Neural cell (in vitro differentiated cells): ENCODE data around the gene FOXP4. TPM values are rescaled to one million over a fixed set of nuclear protein-coding genes. Genes with fewer than 3 reads are reported as not detected.

Experiments
- H2AFZ ChIP-seq: fragments of 200-600, 300-800 bp; sonication (generic), shearing (Covaris generic); 2 replicates; pipeline ENCODE4 v1.6.0; 2014; ENCODE audit warnings: low read depth, mild to moderate bottlenecking, antibody characterized with exemption, low read length, moderate library complexity
- H3F3A ChIP-seq: fragments of 200-600 bp; shearing (Covaris generic); 2 replicates; pipeline ENCODE4 v1.6.1; 2016; ENCODE audit warnings: mild to moderate bottlenecking, moderate library complexity, mixed read lengths, antibody characterized with exemption, low read length; ENCODE audit not compliant: insufficient read depth, poor library complexity, severe bottlenecking
- H3K27ac ChIP-seq: fragments of 200-600, 300-800 bp; sonication (generic), shearing (Covaris generic); 2 replicates; pipeline ENCODE4 v1.5.1; 2014; ENCODE audit warnings: mild to moderate bottlenecking, low read length, moderate library complexity
- H3K27me3 ChIP-seq: fragments of 300-800, 200-600 bp; sonication (generic), shearing (Covaris generic); 2 replicates; pipeline ENCODE4 v1.6.0; 2014; ENCODE audit warnings: mild to moderate bottlenecking, low read depth, low read length, moderate library complexity; ENCODE audit not compliant: insufficient read depth
- H3K36me3 ChIP-seq: fragments of 300-800, 200-600 bp; sonication (generic), shearing (Covaris generic); 2 replicates; pipeline ENCODE4 v1.5.1; 2014; ENCODE audit warnings: mild to moderate bottlenecking, antibody characterized with exemption, low read length, moderate library complexity; ENCODE audit not compliant: insufficient read depth
- H3K4me2 ChIP-seq: fragments of 300-800, 200-600 bp; sonication (generic), shearing (Covaris generic); 2 replicates; pipeline ENCODE4 v1.6.0; 2014; ENCODE audit warnings: mild to moderate bottlenecking, low read length
- H3K4me3 ChIP-seq: fragments of 300-800, 200-600 bp; sonication (generic), shearing (Covaris generic); 2 replicates; pipeline ENCODE4 v1.5.1; 2014; ENCODE audit warnings: mild to moderate bottlenecking, low read length, moderate library complexity
- H3K79me2 ChIP-seq: fragments of 200-600 bp; shearing (Covaris generic); replicated peaks from 2 replicates; pipeline ENCODE4 v1.6.0; 2014; ENCODE audit warnings: mild to moderate bottlenecking, low read length, moderate library complexity; ENCODE audit not compliant: insufficient read depth
- H3K9ac ChIP-seq: fragments of 300-800, 200-600 bp; sonication (generic), shearing (Covaris generic); 2 replicates; pipeline ENCODE4 v1.6.1; 2016; ENCODE audit warnings: mild to moderate bottlenecking, low read length, mixed read lengths
- H3K9me2 ChIP-seq: fragments of 200-600 bp; shearing (Covaris generic); 2 replicates; pipeline ENCODE4 v1.6.1; 2016; ENCODE audit warnings: mild to moderate bottlenecking, low read length, mixed read lengths; ENCODE audit not compliant: insufficient read depth
- H3K9me3 ChIP-seq: fragments of 200-600, 300-800 bp; sonication (generic), shearing (Covaris generic); 2 replicates; pipeline ENCODE4 v1.6.1; 2016; ENCODE audit warnings: mild to moderate bottlenecking, mixed run types, low read length, moderate library complexity, mixed read lengths
- H4K20me1 ChIP-seq: fragments of 200-600 bp; shearing (Covaris generic); 2 replicates; pipeline ENCODE4 v1.6.1; 2016; ENCODE audit warnings: mild to moderate bottlenecking, mixed run types; ENCODE audit not compliant: insufficient read depth
- CTCF ChIP-seq: fragments of 450-650 bp; IDR thresholded peaks from 2 replicates; pipeline ENCODE4 v1.5.1; 2014; ENCODE audit warnings: antibody characterized with exemption, mild to moderate bottlenecking, moderate library complexity; ENCODE audit not compliant: poor library complexity, severe bottlenecking
- EP300 ChIP-seq: fragments of 450-650 bp; conservative IDR thresholded peaks from 2 replicates; pipeline ENCODE4 v1.6.1; 2014; ENCODE audit warnings: antibody characterized with exemption, mild to moderate bottlenecking, moderate library complexity; ENCODE audit not compliant: poor library complexity, severe bottlenecking
- EZH2 ChIP-seq: fragments of 200-600, 300-800 bp; shearing (Covaris generic), sonication (generic); IDR thresholded peaks from 2 replicates; pipeline ENCODE4 v1.6.1; 2014; ENCODE audit warnings: antibody characterized with exemption, low read length, borderline replicate concordance, mild to moderate bottlenecking; ENCODE audit not compliant: insufficient read depth, poor library complexity, severe bottlenecking
- MXI1 ChIP-seq: fragments of 450-650 bp; conservative IDR thresholded peaks from 2 replicates; pipeline ENCODE4 v1.6.1; 2014; ENCODE audit warnings: antibody characterized with exemption, mild to moderate bottlenecking; ENCODE audit not compliant: poor library complexity, severe bottlenecking
- POLR2AphosphoS5 ChIP-seq: IDR thresholded peaks from 2 replicates; pipeline ENCODE4 v1.6.1; 2012
- RAD21 ChIP-seq: fragments of 450-650 bp; conservative IDR thresholded peaks from 2 replicates; pipeline ENCODE4 v1.6.1; 2014; ENCODE audit warnings: antibody characterized with exemption, mild to moderate bottlenecking, moderate library complexity
- SMC3 ChIP-seq: fragments of 450-650 bp; conservative IDR thresholded peaks from 2 replicates; pipeline ENCODE4 v1.6.1; 2014; ENCODE audit warnings: antibody characterized with exemption, mild to moderate bottlenecking, moderate library complexity; ENCODE audit not compliant: poor library complexity
- TAF1 ChIP-seq: IDR thresholded peaks from 2 replicates; pipeline ENCODE4 v1.6.1; 2012; ENCODE audit warnings: low read depth
- polyA plus RNA-seq: library from polyadenylated mRNA; depleted of rRNA; stranded (reverse); fragments of >200 nt; gene quantifications from 2 replicates; pipeline ENCODE4 v1.2.3, GENCODE V29; 2014
- TF ChIP-seq, protein P1 (sequence below): IDR thresholded peaks from 2 replicates; pipeline ENCODE4 v1.6.1; 2012; ENCODE audit warnings: borderline replicate concordance

FOXP4 gene
- polyA plus RNA-seq, 1 donor from 2014 or later: 7.1 TPM

DNA sequence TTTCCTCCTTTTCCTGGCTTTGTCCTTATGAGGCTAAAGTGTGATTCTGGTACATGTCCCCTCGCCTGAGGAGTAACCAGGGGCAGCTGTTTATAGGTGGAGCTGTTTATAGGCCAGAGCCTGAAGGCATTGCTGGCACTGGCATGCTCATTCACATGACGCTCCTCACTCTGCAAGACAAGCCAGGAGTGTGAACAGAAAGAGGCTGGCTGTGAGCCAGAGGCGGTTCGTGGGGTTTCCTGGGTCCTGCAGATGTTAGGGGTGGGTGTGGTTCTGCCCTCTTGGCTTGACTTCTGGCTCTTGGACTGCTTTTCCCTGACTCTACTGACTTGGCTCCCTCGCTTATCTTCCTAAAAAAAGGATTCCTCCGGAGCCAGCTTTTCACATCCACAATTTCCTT lies 79.3 kb downstream of the FOXP4 start:
- no peak overlapping the region for H3K9ac ChIP-seq
- H3K27me3 ChIP-seq: no peaks in the 10 kb centered on the region
- H3K27ac ChIP-seq: no peak overlapping the region
- no peaks in the 10 kb centered on the region for H4K20me1 ChIP-seq
- no peaks in the 10 kb centered on the region for H3K9me3 ChIP-seq
- no peak overlapping the region for H2AFZ ChIP-seq
- H3K79me2 ChIP-seq: no peaks in the 10 kb centered on the region
- no peak overlapping the region for H3K4me2 ChIP-seq
- no peaks in the 10 kb centered on the region for H3K36me3 ChIP-seq
- TF ChIP-seq RAD21 (no peak), MXI1 (no peak), CTCF (no peak), TAF1 (no peak), SMC3 (no peak), EP300 (no peak)
- TF ChIP-seq, protein P1, sequence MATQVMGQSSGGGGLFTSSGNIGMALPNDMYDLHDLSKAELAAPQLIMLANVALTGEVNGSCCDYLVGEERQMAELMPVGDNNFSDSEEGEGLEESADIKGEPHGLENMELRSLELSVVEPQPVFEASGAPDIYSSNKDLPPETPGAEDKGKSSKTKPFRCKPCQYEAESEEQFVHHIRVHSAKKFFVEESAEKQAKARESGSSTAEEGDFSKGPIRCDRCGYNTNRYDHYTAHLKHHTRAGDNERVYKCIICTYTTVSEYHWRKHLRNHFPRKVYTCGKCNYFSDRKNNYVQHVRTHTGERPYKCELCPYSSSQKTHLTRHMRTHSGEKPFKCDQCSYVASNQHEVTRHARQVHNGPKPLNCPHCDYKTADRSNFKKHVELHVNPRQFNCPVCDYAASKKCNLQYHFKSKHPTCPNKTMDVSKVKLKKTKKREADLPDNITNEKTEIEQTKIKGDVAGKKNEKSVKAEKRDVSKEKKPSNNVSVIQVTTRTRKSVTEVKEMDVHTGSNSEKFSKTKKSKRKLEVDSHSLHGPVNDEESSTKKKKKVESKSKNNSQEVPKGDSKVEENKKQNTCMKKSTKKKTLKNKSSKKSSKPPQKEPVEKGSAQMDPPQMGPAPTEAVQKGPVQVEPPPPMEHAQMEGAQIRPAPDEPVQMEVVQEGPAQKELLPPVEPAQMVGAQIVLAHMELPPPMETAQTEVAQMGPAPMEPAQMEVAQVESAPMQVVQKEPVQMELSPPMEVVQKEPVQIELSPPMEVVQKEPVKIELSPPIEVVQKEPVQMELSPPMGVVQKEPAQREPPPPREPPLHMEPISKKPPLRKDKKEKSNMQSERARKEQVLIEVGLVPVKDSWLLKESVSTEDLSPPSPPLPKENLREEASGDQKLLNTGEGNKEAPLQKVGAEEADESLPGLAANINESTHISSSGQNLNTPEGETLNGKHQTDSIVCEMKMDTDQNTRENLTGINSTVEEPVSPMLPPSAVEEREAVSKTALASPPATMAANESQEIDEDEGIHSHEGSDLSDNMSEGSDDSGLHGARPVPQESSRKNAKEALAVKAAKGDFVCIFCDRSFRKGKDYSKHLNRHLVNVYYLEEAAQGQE: no peak
- no peaks in the 10 kb centered on the region for H3K9me2 ChIP-seq
- no peak overlapping the region for H3K4me3 ChIP-seq
- no peaks in the 10 kb centered on the region for H3F3A ChIP-seq

GRCh38 chr6:41626022-41626421 lies 79.8 kb downstream of the FOXP4 start:
- Histone ChIP-seq H3K36me3 (no peaks in the 10 kb centered on the region), H3K9me3 (no peaks in the 10 kb centered on the region), H3K79me2 (no peaks in the 10 kb centered on the region), H2AFZ (no peak overlapping the region), H3K9me2 (no peaks in the 10 kb centered on the region), H3K9ac (no peak overlapping the region), H3F3A (no peaks in the 10 kb centered on the region), H3K27me3 (no peaks in the 10 kb centered on the region), H3K27ac (no peak overlapping the region), H3K4me2 (no peak overlapping the region), H4K20me1 (no peaks in the 10 kb centered on the region), H3K4me3 (no peak overlapping the region)
- no peak for TF ChIP-seq CTCF
- no peak for TF ChIP-seq POLR2AphosphoS5
- TF ChIP-seq, protein P1: no peak
- TF ChIP-seq SMC3: no peak
- TF ChIP-seq MXI1: no peak
- no peak for TF ChIP-seq TAF1
- TF ChIP-seq EZH2: no peak
- TF ChIP-seq EP300: no peak
- TF ChIP-seq RAD21: no peak
